OCI-LY3 (cell line): ENCODE data around the gene PACRG.

ENCODE experiments used
- CTCF ChIP-seq: fragments of 200-600, 300-600 bp; sonication (generic); IDR thresholded peaks from 2 replicates; pipeline ENCODE4 v1.5.1; 2014; ENCODE audit warnings: antibody characterized with exemption, low read length, low read depth
- EZH2phosphoT487 ChIP-seq: fragments of 200-600 bp; shearing (Covaris generic); IDR thresholded peaks from 2 replicates; pipeline ENCODE4 v1.6.1; 2018; ENCODE audit warnings: antibody characterized with exemption, mixed run types, low read depth

- TF ChIP-seq CTCF (no peak), EZH2phosphoT487 (no peak)
Observed at GRCh38 chr6:162934844-162935243, 207.1 kb downstream of the PACRG start.
